ENCODE data around the gene SHISA8.

DNA sequence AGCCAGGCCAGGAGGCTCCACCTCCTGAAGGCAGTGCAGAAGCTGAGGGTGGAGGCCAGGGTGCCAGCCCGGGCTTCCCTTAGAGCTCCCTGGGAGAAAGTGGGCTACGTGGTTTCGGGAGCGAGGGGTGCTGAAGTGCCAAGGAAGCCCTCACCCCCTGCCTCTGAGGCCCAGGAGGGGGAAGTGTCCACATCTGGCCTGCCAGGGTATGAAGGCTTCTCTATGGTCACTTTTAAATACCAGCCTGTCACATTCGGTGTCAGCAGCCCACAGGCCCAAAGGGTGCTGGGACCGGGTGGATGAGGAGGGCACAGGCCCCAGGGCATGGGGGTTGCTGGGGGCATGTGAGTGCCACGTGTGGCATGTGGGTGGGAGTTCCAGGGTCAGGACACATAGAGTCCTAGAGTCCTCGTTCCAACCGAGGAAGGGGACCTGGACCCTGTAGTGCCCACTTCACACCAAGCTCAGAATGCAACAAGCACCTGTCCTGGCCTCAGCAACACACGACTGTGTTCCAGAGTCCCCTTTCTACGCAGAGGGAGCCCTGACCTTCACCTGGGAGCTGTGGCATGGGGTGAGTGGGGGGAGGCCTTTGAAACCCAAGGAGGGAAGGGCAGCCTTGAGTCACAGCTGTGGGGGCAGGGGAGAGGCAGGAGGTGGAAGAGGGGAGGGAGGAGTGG lies 1.7 kb downstream of the SHISA8 start:
- TF ChIP-seq, protein P1, sequence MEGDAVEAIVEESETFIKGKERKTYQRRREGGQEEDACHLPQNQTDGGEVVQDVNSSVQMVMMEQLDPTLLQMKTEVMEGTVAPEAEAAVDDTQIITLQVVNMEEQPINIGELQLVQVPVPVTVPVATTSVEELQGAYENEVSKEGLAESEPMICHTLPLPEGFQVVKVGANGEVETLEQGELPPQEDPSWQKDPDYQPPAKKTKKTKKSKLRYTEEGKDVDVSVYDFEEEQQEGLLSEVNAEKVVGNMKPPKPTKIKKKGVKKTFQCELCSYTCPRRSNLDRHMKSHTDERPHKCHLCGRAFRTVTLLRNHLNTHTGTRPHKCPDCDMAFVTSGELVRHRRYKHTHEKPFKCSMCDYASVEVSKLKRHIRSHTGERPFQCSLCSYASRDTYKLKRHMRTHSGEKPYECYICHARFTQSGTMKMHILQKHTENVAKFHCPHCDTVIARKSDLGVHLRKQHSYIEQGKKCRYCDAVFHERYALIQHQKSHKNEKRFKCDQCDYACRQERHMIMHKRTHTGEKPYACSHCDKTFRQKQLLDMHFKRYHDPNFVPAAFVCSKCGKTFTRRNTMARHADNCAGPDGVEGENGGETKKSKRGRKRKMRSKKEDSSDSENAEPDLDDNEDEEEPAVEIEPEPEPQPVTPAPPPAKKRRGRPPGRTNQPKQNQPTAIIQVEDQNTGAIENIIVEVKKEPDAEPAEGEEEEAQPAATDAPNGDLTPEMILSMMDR (IDR thresholded peaks at IDR 0.05; ENCODE audit: poor library complexity): no peak
- TF ChIP-seq EZH2 (IDR thresholded peaks at IDR 0.05; ENCODE audit: borderline replicate concordance) (no peak), EZH2phosphoT487 (IDR thresholded peaks at IDR 0.05; ENCODE audit: low read depth, severe bottlenecking, unreplicated experiment) (no peak)
